Endothelial cell of umbilical vein (primary cell): ENCODE data around the gene KCNA5. TPM values are rescaled to one million over a fixed set of nuclear protein-coding genes. Genes with fewer than 3 reads are reported as not detected.

ENCODE experiments used
- BruUV-seq: library from RNA; stranded (reverse); fragments of 400-500 nt; replicated peaks from 2 replicates; lab custom pipeline; 2021; lab: Mats Ljungman, UMichigan
- CTCF ChIA-PET: fragments of 300-600, 350-600 bp; sonication (Branson Sonifier 250); formaldehyde crosslinking; loops from one replicate; lab custom pipeline; 2021; ENCODE audit warnings: antibody characterized with exemption, inconsistent platforms; lab: Charles Lee
- POLR2A ChIA-PET: fragments of 300-600, 350-600 bp; sonication (Branson Sonifier 250); formaldehyde crosslinking; loops from one replicate; lab custom pipeline; 2021; ENCODE audit warnings: antibody characterized with exemption, inconsistent platforms; lab: Charles Lee
- DNase-seq: peaks from one replicate; pipeline ENCODE4 v3.0.0-alpha.2; 2011; ENCODE audit warnings: low read depth, low spot score
- FAIRE-seq: peaks from 2 replicates; lab custom pipeline; 2011; peaks lifted over from hg19 to GRCh38; lab: Jason Lieb, UNC
- H2AFZ ChIP-seq: 2 replicates; pipeline ENCODE4 v1.6.0; 2012; ENCODE audit warnings: low read depth, low read length, control low read depth, inconsistent platforms
- H3K27ac ChIP-seq: 2 replicates; pipeline ENCODE4 v1.5.1; 2011; ENCODE audit warnings: low read depth, mild to moderate bottlenecking, control low read depth, low read length, moderate library complexity; ENCODE audit not compliant: insufficient read depth
- H3K27me3 ChIP-seq, 2 experiments: 2 replicates each; pipeline versions ENCODE4 v1.6.0 to v1.6.1; 2011; ENCODE audit warnings: low read length in 2 of 2, mixed read lengths in 1 of 2; ENCODE audit not compliant: control insufficient read depth in 2 of 2, insufficient read depth in 2 of 2
- H3K36me3 ChIP-seq, 2 experiments: 2 replicates in 1 of 2; 3 replicates in 1 of 2; pipeline ENCODE4 v1.5.1; 2011; ENCODE audit warnings: low read length in 2 of 2, mild to moderate bottlenecking in 1 of 2, moderate library complexity in 1 of 2; ENCODE audit not compliant: control insufficient read depth in 2 of 2, insufficient read depth in 2 of 2; ENCODE audit errors: extremely low read depth in 1 of 2
- H3K4me1 ChIP-seq: 3 replicates; pipeline ENCODE4 v1.5.1; 2011; ENCODE audit warnings: mild to moderate bottlenecking, low read length; ENCODE audit not compliant: control insufficient read depth, insufficient read depth; ENCODE audit errors: extremely low read depth
- H3K4me2 ChIP-seq: 2 replicates; pipeline ENCODE4 v1.6.1; 2011; ENCODE audit warnings: low read length, control low read depth, mixed read lengths; ENCODE audit not compliant: insufficient read depth
- H3K4me3 ChIP-seq, 3 experiments: fragments of 200-600 bp in 1 of 3; sonication (generic), shearing (Covaris generic) in 1 of 3; replicated peaks in 1 of 3; 2 replicates each; pipeline ENCODE4 v1.5.1; 2011 to 2016; ENCODE audit warnings: control low read depth in 3 of 3, low read length in 3 of 3, mild to moderate bottlenecking in 2 of 3, inconsistent platforms in 1 of 3, low read depth in 1 of 3, moderate library complexity in 1 of 3; ENCODE audit not compliant: insufficient read depth in 1 of 3
- H3K79me2 ChIP-seq: 2 replicates; pipeline ENCODE4 v1.6.0; 2012; ENCODE audit warnings: low read length, inconsistent platforms; ENCODE audit not compliant: control insufficient read depth, insufficient read depth
- H3K9ac ChIP-seq: replicated peaks from 2 replicates; pipeline ENCODE3; 2011; ENCODE audit warnings: low read length, control low read depth; ENCODE audit not compliant: insufficient read depth; ENCODE audit errors: extremely low read depth
- H3K9me1 ChIP-seq: replicated peaks from 3 replicates; pipeline ENCODE4 v1.6.0; 2011; ENCODE audit warnings: mild to moderate bottlenecking, low read length; ENCODE audit not compliant: control insufficient read depth, insufficient read depth; ENCODE audit errors: extremely low read depth
- H3K9me3 ChIP-seq: replicated peaks from 2 replicates; pipeline ENCODE4 v1.5.1; 2012; ENCODE audit warnings: low read length, inconsistent platforms; ENCODE audit not compliant: control insufficient read depth, insufficient read depth
- H4K20me1 ChIP-seq: replicated peaks from 2 replicates; pipeline ENCODE3; 2011; ENCODE audit warnings: mild to moderate bottlenecking, low read length; ENCODE audit not compliant: control insufficient read depth, insufficient read depth; ENCODE audit errors: extremely low read depth
- CTCF ChIP-seq, 2 donors: IDR thresholded peaks; 1 replicate in 1 of 2; 2 replicates in 1 of 2; pipeline ENCODE4 v1.5.1; 2011; ENCODE audit warnings: low read length in 2 of 2, mild to moderate bottlenecking in 2 of 2, moderate library complexity in 2 of 2, control low read depth in 1 of 2, inconsistent platforms in 1 of 2, low read depth in 1 of 2; ENCODE audit not compliant: insufficient read depth in 1 of 2; ENCODE audit errors: extremely low read depth in 1 of 2
- EZH2 ChIP-seq: IDR thresholded peaks from 2 replicates; pipeline ENCODE4 v1.6.1; 2012; ENCODE audit warnings: borderline replicate concordance, low read depth, mild to moderate bottlenecking, moderate library complexity, low read length, inconsistent platforms; ENCODE audit not compliant: severe bottlenecking
- FOS ChIP-seq: IDR thresholded peaks from 2 replicates; pipeline ENCODE4 v1.6.1; 2011; ENCODE audit warnings: mild to moderate bottlenecking, low read length, moderate library complexity, borderline replicate concordance; ENCODE audit not compliant: insufficient read depth
- GATA2 ChIP-seq: IDR thresholded peaks from 2 replicates; pipeline ENCODE4 v1.7.0; 2011; ENCODE audit warnings: low read depth, mild to moderate bottlenecking, moderate library complexity, mixed read lengths, low read length; ENCODE audit not compliant: insufficient read length, insufficient read depth
- JUN ChIP-seq: IDR thresholded peaks from 2 replicates; pipeline ENCODE4 v1.6.1; 2011; ENCODE audit warnings: borderline replicate concordance, low read depth; ENCODE audit not compliant: insufficient read length, insufficient read depth
- MAX ChIP-seq: IDR thresholded peaks from 2 replicates; pipeline ENCODE4 v1.6.1; 2011; ENCODE audit not compliant: insufficient read depth, insufficient read length
- MYC ChIP-seq: IDR thresholded peaks from one replicate; pipeline ENCODE4 v1.6.1; 2011; ENCODE audit warnings: mild to moderate bottlenecking, low read depth, low read length
- POLR2A ChIP-seq: IDR thresholded peaks from 2 replicates; pipeline ENCODE4 v1.6.1; 2012; ENCODE audit warnings: low read depth, mild to moderate bottlenecking, control low read depth, low read length
- POLR2AphosphoS5 ChIP-seq: IDR thresholded peaks from 2 replicates; pipeline ENCODE4 v1.6.1; 2012; ENCODE audit warnings: low read depth, mild to moderate bottlenecking, control low read depth, low read length, moderate library complexity; ENCODE audit not compliant: insufficient read depth
- dilution Hi-C: fragments of 300-500 bp; cut with MboI; formaldehyde crosslinking; loops from one replicate; pipeline ENCODE4 v1.15.0; 2019; ENCODE audit warnings: low sequenced_read_pairs; ENCODE audit not compliant: extremely low pct_ligation_motif_present
- intact Hi-C: fragments of 100-400 bp; cut with micrococcal nuclease; formaldehyde crosslinking; loops from one replicate; pipeline ENCODE4 v1.10.0; 2022
- polyA plus RNA-seq, 4 experiments: library from polyadenylated mRNA; depleted of rRNA in 3 of 4; stranded (reverse) in 3 of 4; unstranded in 1 of 4; fragments of >200 nt; gene quantifications; 2 replicates each; pipeline versions ENCODE4 v1.2.1 to v1.2.3, GENCODE V29; 2011 to 2012; ENCODE audit warnings: missing spikeins in 1 of 4
- total RNA-seq: library from RNA; stranded (reverse); gene quantifications from 2 replicates; pipeline ENCODE4 v1.2.3, GENCODE V29; 2021

Gene KCNA5
- total and polyA plus RNA-seq, 2 donors (not counting 3 experiments of a cell fraction or from before 2014, with no cell fraction given) = not detected

- H3K27me3 ChIP-seq = no peaks in the 10 kb centered on the region
- no peaks in the 10 kb centered on the region for H3K36me3 ChIP-seq
- H2AFZ ChIP-seq = no peak overlapping the region
- no peak overlapping the region for H3K27ac ChIP-seq
- intact Hi-C loops = no loop called here
- H3K9me1 ChIP-seq = no peaks in the 10 kb centered on the region
- ChIA-PET POLR2A (no interaction called here), CTCF (interaction anchor here (1.3 to 1.6 kb wide), 3 partner anchors 8 to 158 kb away, joined by 3 to 5 read pairs (median 5); no protein-coding TSS in a partner anchor)
- no peak overlapping the region for H3K4me2 ChIP-seq
- no TSS peak for BruUV-seq
- H4K20me1 ChIP-seq = no peaks in the 10 kb centered on the region
- FAIRE-seq (no peak), DNase-seq (no peak)
- no peak overlapping the region for H3K9ac ChIP-seq
- H3K4me1 ChIP-seq = no peaks in the 10 kb centered on the region
- TF ChIP-seq POLR2AphosphoS5 (no peak), JUN (no peak), MAX (no peak), POLR2A (no peak), EZH2 (no peak), FOS (no peak), MYC (no peak), CTCF (IDR thresholded peaks at IDR 0.05; ENCODE audit: extremely low read depth in 1 of 2, insufficient read depth in 1 of 2, low read depth in 1 of 2, low read length in 2 of 2) (no peak), GATA2 (no peak)
- no peaks in the 10 kb centered on the region for H3K9me3 ChIP-seq
- dilution Hi-C loops = no loop called here
- H3K4me3 ChIP-seq = no peak overlapping the region
- no peaks in the 10 kb centered on the region for H3K79me2 ChIP-seq
These were observed 30.4 kb upstream of the KCNA5 start for GRCh38 chr12:5013266-5013730.
